AG09319 (cell line): ENCODE data around the gene OGDH.
A peak's percentile ranks its signal among the peaks of the same experiment; 100 is the strongest.
"Not testable (repeated sequence)": the region's sequence is repeated elsewhere in the genome, so short reads cannot be mapped to it uniquely, and the experiment has no call there.

ENCODE experiments used
- DNase-seq: peaks from one replicate; pipeline ENCODE4 v3.0.0-alpha.2; 2010; ENCODE audit warnings: low read depth; ENCODE audit errors: extremely low read depth
- TF ChIP-seq, protein P1 (sequence below): IDR thresholded peaks from 2 replicates; pipeline ENCODE4 v1.5.1; 2011; ENCODE audit warnings: low read depth, mild to moderate bottlenecking, inconsistent platforms, low read length, moderate library complexity

The OGDH gene

DNA sequence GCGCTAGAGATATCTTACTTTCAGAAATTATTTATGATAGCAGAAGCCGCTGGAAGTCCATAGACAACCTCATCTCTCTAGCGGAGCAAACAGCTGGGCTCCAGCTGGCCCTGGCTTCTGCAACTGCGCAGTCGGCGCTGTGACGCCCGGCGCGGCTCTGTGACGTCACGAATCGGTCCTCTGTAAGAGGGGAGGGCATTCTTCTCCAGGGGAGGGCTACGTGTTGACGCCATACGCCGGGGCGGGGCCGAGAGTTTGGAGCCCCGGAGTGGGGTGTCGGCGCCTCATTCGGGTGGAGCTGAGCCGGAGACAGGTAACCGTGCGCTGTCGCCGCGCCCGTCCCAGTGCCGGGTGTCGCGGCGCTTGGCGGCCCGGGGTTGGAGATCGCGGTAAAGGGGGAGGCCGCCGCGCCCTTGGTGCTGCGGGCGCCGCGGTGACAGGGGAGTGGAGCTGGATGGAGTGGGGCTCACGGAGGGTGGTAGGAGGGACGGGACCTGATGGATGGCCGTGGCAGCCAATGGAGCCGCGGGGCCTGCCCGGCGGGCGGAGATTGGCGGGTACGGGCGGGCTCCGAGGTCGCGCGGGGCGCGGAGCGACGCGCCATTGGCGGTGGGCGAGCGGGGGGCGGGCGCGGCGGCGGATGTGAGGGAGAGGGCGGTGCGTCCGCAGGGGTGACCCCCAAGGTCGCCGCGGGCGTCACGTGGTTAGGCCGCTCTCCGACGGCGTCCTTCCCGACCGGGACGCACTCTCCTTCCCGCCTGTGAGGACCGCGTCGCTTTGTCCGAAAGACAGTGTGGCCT, at the start of gene OGDH:
OGDH (plus strand) TSS at position 287 of the 800 bp plus-strand sequence. CDS start 17,717 bp downstream, outside the sequence.
- DNase-seq: peak; percentile 96

DNA sequence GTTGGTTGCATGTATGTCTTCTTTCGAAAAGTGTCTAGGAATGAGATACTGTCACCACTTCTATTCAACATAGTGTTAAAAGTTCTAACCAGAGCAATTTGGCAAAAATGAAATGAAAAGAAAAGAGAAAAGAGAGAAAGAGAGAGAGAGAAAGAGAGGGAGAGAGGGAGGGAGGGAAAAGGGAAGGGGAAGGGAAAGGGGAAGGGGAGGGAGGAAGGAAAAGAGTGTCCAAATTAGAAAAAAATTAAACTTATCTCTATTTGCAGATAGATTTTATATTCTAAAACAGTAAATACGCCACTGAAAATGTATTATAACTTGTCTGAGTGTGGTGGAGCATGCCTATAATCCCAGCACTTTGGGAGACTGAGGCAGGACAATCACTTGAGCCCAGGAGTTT, 48.9 kb upstream of the OGDH start:
- TF ChIP-seq, protein P1, sequence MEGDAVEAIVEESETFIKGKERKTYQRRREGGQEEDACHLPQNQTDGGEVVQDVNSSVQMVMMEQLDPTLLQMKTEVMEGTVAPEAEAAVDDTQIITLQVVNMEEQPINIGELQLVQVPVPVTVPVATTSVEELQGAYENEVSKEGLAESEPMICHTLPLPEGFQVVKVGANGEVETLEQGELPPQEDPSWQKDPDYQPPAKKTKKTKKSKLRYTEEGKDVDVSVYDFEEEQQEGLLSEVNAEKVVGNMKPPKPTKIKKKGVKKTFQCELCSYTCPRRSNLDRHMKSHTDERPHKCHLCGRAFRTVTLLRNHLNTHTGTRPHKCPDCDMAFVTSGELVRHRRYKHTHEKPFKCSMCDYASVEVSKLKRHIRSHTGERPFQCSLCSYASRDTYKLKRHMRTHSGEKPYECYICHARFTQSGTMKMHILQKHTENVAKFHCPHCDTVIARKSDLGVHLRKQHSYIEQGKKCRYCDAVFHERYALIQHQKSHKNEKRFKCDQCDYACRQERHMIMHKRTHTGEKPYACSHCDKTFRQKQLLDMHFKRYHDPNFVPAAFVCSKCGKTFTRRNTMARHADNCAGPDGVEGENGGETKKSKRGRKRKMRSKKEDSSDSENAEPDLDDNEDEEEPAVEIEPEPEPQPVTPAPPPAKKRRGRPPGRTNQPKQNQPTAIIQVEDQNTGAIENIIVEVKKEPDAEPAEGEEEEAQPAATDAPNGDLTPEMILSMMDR: no peak

More for the DNA sequence above, at the start of gene OGDH:
- TF ChIP-seq, protein P1: no peak

DNA sequence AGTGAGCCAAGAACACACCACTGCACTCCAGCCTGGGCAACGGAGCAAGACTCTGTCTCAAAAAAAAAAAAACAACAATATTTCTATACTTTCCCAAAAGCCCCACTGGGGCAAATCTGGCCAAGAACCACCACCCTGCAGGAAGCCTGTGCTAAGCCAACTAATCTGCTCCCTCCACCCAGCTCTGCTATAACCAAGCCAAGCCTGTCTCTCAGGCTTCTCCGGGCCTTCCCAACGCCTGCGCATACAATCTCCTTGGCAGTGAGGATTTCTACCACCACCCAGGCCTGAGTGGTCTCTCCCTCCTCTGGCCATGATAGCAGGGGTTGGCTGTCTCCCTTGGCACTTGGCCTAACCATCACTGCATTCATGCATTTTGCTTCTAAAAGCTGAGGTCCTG, 46.9 kb upstream of the OGDH start:
- DNase-seq: no peak

More for the DNA sequence above, 48.9 kb upstream of the OGDH start:
- DNase-seq: no peak

DNA sequence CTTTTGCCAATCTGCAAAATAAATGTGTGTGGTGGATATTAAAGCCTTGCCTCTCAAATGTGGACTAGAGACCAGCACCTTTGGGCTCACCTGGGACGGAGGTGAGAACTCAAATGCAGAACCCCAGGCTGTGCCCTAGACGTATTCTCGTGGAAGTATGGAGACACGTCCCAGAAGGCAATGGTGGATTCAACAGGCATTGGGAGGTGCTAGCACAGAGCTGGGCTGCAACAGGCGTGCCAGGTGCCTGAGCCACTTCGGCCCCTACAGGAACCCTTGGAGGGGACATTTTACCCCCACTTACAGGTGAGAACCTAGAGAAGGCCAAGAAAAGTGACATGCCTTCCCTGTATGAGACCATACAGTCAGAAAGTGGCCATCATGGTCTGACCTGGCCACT, 44.9 kb upstream of the OGDH start:
- DNase-seq: no peak
- TF ChIP-seq, protein P1: no peak

More for the DNA sequence above, 46.9 kb upstream of the OGDH start:
- TF ChIP-seq, protein P1: no peak

DNA sequence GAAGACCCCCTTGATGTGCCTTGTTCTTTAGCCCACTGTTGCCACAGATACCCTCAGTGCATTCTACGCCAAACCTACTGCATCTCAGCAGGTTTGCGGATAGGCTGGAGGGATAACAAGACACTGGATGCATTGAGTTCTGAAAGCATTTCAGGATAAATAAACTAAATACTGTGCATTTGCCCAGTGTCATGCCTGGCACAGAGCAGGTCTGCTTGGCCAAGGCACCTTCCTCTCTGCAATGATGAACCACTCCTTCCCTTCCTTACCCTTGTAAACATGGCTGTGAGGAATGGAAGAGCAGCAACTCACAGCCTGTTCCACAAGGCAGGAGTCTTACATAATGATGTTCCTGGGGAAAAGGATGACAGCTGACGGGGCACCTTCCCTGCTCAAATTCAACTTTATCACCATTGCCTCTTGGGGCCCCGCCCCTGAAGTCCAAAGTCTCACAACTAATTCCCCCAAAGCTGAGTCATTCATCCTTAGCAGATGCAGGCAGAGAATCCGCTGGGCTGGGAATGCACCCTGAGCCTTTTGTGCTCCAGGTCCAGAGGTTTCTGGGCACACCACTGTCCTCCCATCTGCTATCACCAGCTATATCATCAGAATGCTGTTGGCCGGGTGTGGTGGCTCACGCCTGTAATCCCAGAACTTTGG, 44.3 kb upstream of the OGDH start:
- TF ChIP-seq, protein P1: no peak
- no peak for DNase-seq

DNA sequence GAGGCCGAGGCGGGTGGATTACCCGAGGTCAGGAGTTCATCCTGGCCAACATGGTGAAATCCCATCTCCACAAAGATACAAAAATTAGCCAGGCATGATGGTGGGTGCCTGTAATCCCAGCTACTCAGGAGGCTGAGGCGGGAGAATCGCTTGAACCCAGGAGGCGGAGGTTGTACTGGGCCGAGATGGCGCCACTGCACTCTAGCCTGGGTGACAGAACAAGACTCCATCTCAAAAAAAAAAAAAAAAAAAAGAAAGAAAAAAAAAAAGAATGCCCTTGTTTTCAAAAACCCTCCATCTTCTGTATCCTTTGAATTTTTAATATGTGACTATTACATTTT, 43.8 kb upstream of the OGDH start:
- not testable (repeated sequence) for DNase-seq

DNA sequence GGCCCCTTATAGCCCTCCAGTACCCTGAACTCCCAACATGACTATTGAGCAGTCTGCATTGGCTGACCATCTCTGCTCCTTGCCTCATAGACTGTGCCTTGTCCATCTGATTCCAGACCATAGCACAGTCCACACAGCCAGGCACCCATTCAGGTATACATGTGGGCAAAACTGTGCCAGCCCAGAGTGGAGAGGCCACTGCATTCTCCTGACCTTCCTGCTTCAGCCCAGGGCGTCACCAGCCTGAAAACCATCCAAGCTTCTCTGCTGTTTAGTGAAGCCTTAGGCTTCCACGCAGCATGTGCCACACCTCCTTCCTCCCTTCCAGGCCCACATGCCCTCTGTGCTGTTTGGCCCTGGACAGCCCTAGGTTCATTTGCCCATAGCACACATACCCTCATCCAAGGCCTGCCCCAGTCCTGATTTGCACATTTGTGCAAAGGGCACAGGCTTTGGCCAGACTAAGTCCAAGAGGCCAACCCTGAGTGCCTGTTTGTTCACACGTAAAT, 43.2 kb upstream of the OGDH start:
- TF ChIP-seq, protein P1: no peak
- DNase-seq: no peak
